Bronchial epithelial cell (primary cell): ENCODE measurements around the gene DQX1. TPM values are rescaled to one million over a fixed set of nuclear protein-coding genes. Genes with fewer than 3 reads are reported as not detected.
A peak's percentile ranks its signal among the peaks of the same experiment; 100 is the strongest.

ENCODE experiments used
- DNase-seq: peaks from one replicate; pipeline ENCODE4 v3.0.0-alpha.2; 2010; ENCODE audit warnings: low read depth
- FAIRE-seq: peaks from 2 replicates; lab custom pipeline; 2011; peaks lifted over from hg19 to GRCh38; lab: Jason Lieb, UNC
- H3K27me3 ChIP-seq: 2 replicates; pipeline ENCODE4 v1.5.1; 2011; ENCODE audit warnings: low read length; ENCODE audit not compliant: control insufficient read depth, insufficient read depth
- H3K36me3 ChIP-seq: 2 replicates; pipeline ENCODE4 v1.5.1; 2011; ENCODE audit warnings: low read length; ENCODE audit not compliant: control insufficient read depth, insufficient read depth
- H3K4me3 ChIP-seq: 2 replicates; pipeline ENCODE4 v1.5.1; 2011; ENCODE audit warnings: mild to moderate bottlenecking, low read depth, low read length, control low read depth
- CTCF ChIP-seq: IDR thresholded peaks from 2 replicates; pipeline ENCODE4 v1.5.1; 2011; ENCODE audit warnings: mild to moderate bottlenecking, moderate library complexity, low read length, control low read depth, inconsistent platforms; ENCODE audit not compliant: insufficient read depth, severe bottlenecking
- total RNA-seq: library from RNA; depleted of rRNA; stranded (reverse); fragments of >200 nt; gene quantifications from 2 replicates; pipeline ENCODE4 v1.2.1, GENCODE V29; 2014

The DQX1 gene
- total RNA-seq, 1 donor from 2014 or later, result 1.6 TPM

- Histone ChIP-seq H3K4me3 (no peak overlapping the region), H3K36me3 (peaks cover 9% of the 10 kb centered on the region), H3K27me3 (no peaks in the 10 kb centered on the region)
- DNase-seq (no peak), FAIRE-seq (no peak)
- no peak for TF ChIP-seq CTCF
Observed at GRCh38 chr2:74526649-74527230, 709 bp upstream of the DQX1 start.

- no peak for FAIRE-seq
- no peak for TF ChIP-seq CTCF
- DNase-seq, result no peak
- no peaks in the 10 kb centered on the region for H3K27me3 ChIP-seq
- peak overlapping the region; percentile 28 for H3K4me3 ChIP-seq
- peaks cover 9% of the 10 kb centered on the region for H3K36me3 ChIP-seq
Observed at GRCh38 chr2:74524955-74525716, 895 bp downstream of the DQX1 start.

GRCh38 chr2:74524005-74524404 lies 2.0 kb downstream of the DQX1 start:
- peaks cover 9% of the 10 kb centered on the region for H3K36me3 ChIP-seq
- no peak for FAIRE-seq
- no peaks in the 10 kb centered on the region for H3K27me3 ChIP-seq
- TF ChIP-seq CTCF, result no peak
- H3K4me3 ChIP-seq, result no peak overlapping the region
- no peak for DNase-seq

- Histone ChIP-seq H3K36me3 (peaks cover 6% of the 10 kb centered on the region), H3K27me3 (no peaks in the 10 kb centered on the region), H3K4me3 (no peak overlapping the region)
- FAIRE-seq (no peak), DNase-seq (no peak)
- no peak for TF ChIP-seq CTCF
Observed at GRCh38 chr2:74522516-74522915, 3.5 kb downstream of the DQX1 start.

- DNase-seq, result no peak
- no peak for TF ChIP-seq CTCF
- Histone ChIP-seq H3K27me3 (peaks cover 36% of the 10 kb centered on the region), H3K36me3 (no peaks in the 10 kb centered on the region), H3K4me3 (no peak overlapping the region)
- no peak for FAIRE-seq
Observed at GRCh38 chr2:74516650-74517049, 9.4 kb downstream of the DQX1 start.
